IMR-90 (cell line): Measurements from ENCODE around the gene MAGEC3. TPM values are rescaled to one million over a fixed set of nuclear protein-coding genes. Genes with fewer than 3 reads are reported as not detected.

Experiments used
- ATAC-seq: fragments of 200-7000 bp; cut with Tn5 transposase; 2 replicates; pipeline ENCODE4 v1.9.1; 2020; ENCODE audit warnings: low read depth, mild to moderate bottlenecking, moderate library complexity
- Bru-seq: library from RNA; stranded (reverse); fragments of 400-500 nt; gene quantifications from one replicate; lab custom pipeline; 2021; lab: Mats Ljungman, UMichigan
- BruChase-seq, 2 experiments: library from RNA; stranded (reverse); fragments of 400-500 nt; gene quantifications; one replicate each; lab custom pipeline; 2021; lab: Mats Ljungman, UMichigan
- BruUV-seq: library from RNA; stranded (reverse); fragments of 400-500 nt; replicated peaks from 2 replicates; lab custom pipeline; 2021; lab: Mats Ljungman, UMichigan
- CTCF ChIA-PET: fragments of 300-600 bp; formaldehyde crosslinking; extraction: SDS; loops from one replicate; lab custom pipeline; 2021; ENCODE audit warnings: antibody characterized with exemption; lab: Yijun Ruan, JAX
- POLR2A ChIA-PET: fragments of 300-600 bp; sonication (Branson Sonifier 250); formaldehyde crosslinking; loops from one replicate; lab custom pipeline; 2022; ENCODE audit warnings: antibody characterized with exemption; ENCODE audit not compliant: unreplicated experiment; lab: Charles Lee
- DNase-seq: peaks from one replicate; pipeline ENCODE4 v3.0.0; 2013
- H2AFZ ChIP-seq: replicated peaks from 2 replicates; pipeline ENCODE3; 2013; ENCODE audit warnings: low read length, mild to moderate bottlenecking; ENCODE audit not compliant: poor library complexity
- H2AK5ac ChIP-seq: 2 replicates; pipeline ENCODE4 v1.6.1; 2013; ENCODE audit warnings: low read depth, low read length, inconsistent platforms
- H2AK9ac ChIP-seq: replicated peaks from 2 replicates; pipeline ENCODE3; 2013; ENCODE audit warnings: mild to moderate bottlenecking, low read depth, low read length, moderate library complexity; ENCODE audit not compliant: poor library complexity
- H2BK120ac ChIP-seq: 2 replicates; pipeline ENCODE4 v1.6.1; 2013; ENCODE audit warnings: low read depth, low read length, inconsistent platforms
- H2BK15ac ChIP-seq: 3 replicates; pipeline ENCODE4 v1.6.1; 2013; ENCODE audit warnings: low read depth, low read length, inconsistent platforms
- H2BK20ac ChIP-seq: 2 replicates; pipeline ENCODE4 v1.6.1; 2013; ENCODE audit warnings: low read depth, mild to moderate bottlenecking, inconsistent platforms, low read length, moderate library complexity
- H2BK5ac ChIP-seq: 2 replicates; pipeline ENCODE4 v1.6.1; 2013; ENCODE audit warnings: mild to moderate bottlenecking, low read depth, low read length, inconsistent platforms; ENCODE audit not compliant: poor library complexity, severe bottlenecking
- H3K14ac ChIP-seq: replicated peaks from 2 replicates; pipeline ENCODE4 v1.6.1; 2013; ENCODE audit warnings: low read depth, low read length, inconsistent platforms
- H3K18ac ChIP-seq: 2 replicates; pipeline ENCODE4 v1.6.1; 2013; ENCODE audit warnings: low read depth, low read length, control low read depth
- H3K23ac ChIP-seq: 2 replicates; pipeline ENCODE4 v1.6.1; 2013; ENCODE audit warnings: low read depth, low read length, inconsistent platforms
- H3K27ac ChIP-seq: 2 replicates; pipeline ENCODE4 v1.5.1; 2013; ENCODE audit warnings: mild to moderate bottlenecking, control low read depth, low read length; ENCODE audit not compliant: insufficient read depth
- H3K27me3 ChIP-seq: 2 replicates; pipeline ENCODE4 v1.6.1; 2013; ENCODE audit warnings: low read length; ENCODE audit not compliant: control insufficient read depth, insufficient read depth
- H3K36me3 ChIP-seq: 2 replicates; pipeline ENCODE4 v1.6.1; 2013; ENCODE audit warnings: low read length, mixed read lengths; ENCODE audit not compliant: control insufficient read depth, insufficient read depth
- H3K4ac ChIP-seq: 2 replicates; pipeline ENCODE4 v1.6.1; 2013; ENCODE audit warnings: low read depth, low read length, inconsistent platforms
- H3K4me1 ChIP-seq: 2 replicates; pipeline ENCODE4 v1.6.1; 2013; ENCODE audit warnings: low read length, mixed read lengths; ENCODE audit not compliant: control insufficient read depth, insufficient read depth
- H3K4me2 ChIP-seq: 2 replicates; pipeline ENCODE4 v1.6.1; 2013; ENCODE audit warnings: low read depth, mild to moderate bottlenecking, control low read depth, low read length, moderate library complexity
- H3K4me3 ChIP-seq: 2 replicates; pipeline ENCODE4 v1.5.1; 2013; ENCODE audit warnings: low read depth, mild to moderate bottlenecking, control low read depth, low read length, moderate library complexity; ENCODE audit not compliant: insufficient read depth
- H3K56ac ChIP-seq: 2 replicates; pipeline ENCODE4 v1.6.1; 2013; ENCODE audit warnings: low read length, inconsistent platforms; ENCODE audit not compliant: insufficient read depth; ENCODE audit errors: extremely low read depth
- H3K79me1 ChIP-seq, 2 experiments: 2 replicates each; pipeline ENCODE4 v1.6.1; 2013; ENCODE audit warnings: low read length in 2 of 2, inconsistent platforms in 1 of 2, low read depth in 1 of 2
- H3K9ac ChIP-seq: 2 replicates; pipeline ENCODE4 v1.6.1; 2013; ENCODE audit warnings: low read depth, low read length, control low read depth
- H3K9me1 ChIP-seq: 2 replicates; pipeline ENCODE4 v1.6.1; 2013; ENCODE audit warnings: low read length, inconsistent platforms; ENCODE audit not compliant: insufficient read depth
- H3K9me3 ChIP-seq: 2 replicates; pipeline ENCODE4 v1.6.1; 2013; ENCODE audit warnings: low read length; ENCODE audit not compliant: control insufficient read depth, insufficient read depth
- H4K20me1 ChIP-seq: 2 replicates; pipeline ENCODE4 v1.6.1; 2013; ENCODE audit warnings: low read length, inconsistent platforms; ENCODE audit not compliant: insufficient read depth
- H4K5ac ChIP-seq: 2 replicates; pipeline ENCODE4 v1.6.1; 2013; ENCODE audit warnings: mild to moderate bottlenecking, low read depth, low read length, control low read depth
- H4K8ac ChIP-seq, 2 experiments: 2 replicates each; pipeline ENCODE4 v1.6.1; 2013; ENCODE audit warnings: low read depth in 2 of 2, low read length in 2 of 2, control low read depth in 1 of 2, inconsistent platforms in 1 of 2
- H4K91ac ChIP-seq: 2 replicates; pipeline ENCODE4 v1.6.1; 2013; ENCODE audit warnings: low read depth, low read length, inconsistent platforms; ENCODE audit not compliant: insufficient read depth
- CEBPB ChIP-seq: IDR thresholded peaks from 2 replicates; pipeline ENCODE4 v1.6.1; 2012; ENCODE audit warnings: low read depth, low read length, improper control_type of control experiment
- CHD1 ChIP-seq: IDR thresholded peaks from 2 replicates; pipeline ENCODE4 v1.6.1; 2012; ENCODE audit warnings: low read depth, low read length, improper control_type of control experiment
- FOS ChIP-seq: fragments of 150-350 bp; IDR thresholded peaks from 2 replicates; pipeline ENCODE4 v1.6.1; 2016; ENCODE audit warnings: low read depth, low read length
- MAFK ChIP-seq: IDR thresholded peaks from 2 replicates; pipeline ENCODE4 v1.6.1; 2012; ENCODE audit warnings: low read depth, low read length, improper control_type of control experiment
- NFE2L2 ChIP-seq: fragments of 150-350 bp; IDR thresholded peaks from 2 replicates; pipeline ENCODE4 v1.6.1; 2016; ENCODE audit warnings: low read depth, mild to moderate bottlenecking, low read length
- RFX5 ChIP-seq: IDR thresholded peaks from 2 replicates; pipeline ENCODE4 v1.8.0; 2012; ENCODE audit warnings: low read depth, mild to moderate bottlenecking, low read length, moderate library complexity
- SMC3 ChIP-seq: fragments of 150-350 bp; IDR thresholded peaks from 2 replicates; pipeline ENCODE4 v1.6.1; 2016; ENCODE audit warnings: low read depth, mild to moderate bottlenecking, antibody characterized with exemption, low read length, moderate library complexity
- WGBS, 2 experiments: methylation state at CpG; one replicate each; pipeline versions ENCODE4 v1.1.5 to v1.1.7; 2013; ENCODE audit warnings: missing lambda C conversion rate in 2 of 2; ENCODE audit not compliant: insufficient read length in 1 of 2; ENCODE audit errors: extremely low coverage in 2 of 2; 5-methylcytosine and 5-hydroxymethylcytosine counted together
- dilution Hi-C: fragments of 300-500 bp; cut with HindIII; formaldehyde crosslinking; loops from one replicate; pipeline ENCODE4 v1.14.3; 2018; ENCODE audit warnings: low sequenced_read_pairs; ENCODE audit not compliant: unreplicated experiment
- in situ Hi-C: fragments of 300-500 bp; cut with MboI; formaldehyde crosslinking; loops from 3 replicates; pipeline ENCODE4 v1.14.3; 2019; ENCODE audit warnings: low sequenced_read_pairs, inconsistent platforms, mixed read lengths
- intact Hi-C: fragments of 100-400 bp; cut with micrococcal nuclease; formaldehyde crosslinking; loops from 2 replicates; pipeline ENCODE4 v1.10.0; 2022
- long read RNA-seq: library from polyadenylated mRNA; unstranded; transcript quantifications from one replicate; pipeline ENCODE4 v2.0.0, GENCODE V29; 2021; ENCODE audit not compliant: unreplicated experiment
- polyA plus RNA-seq, 3 experiments: library from polyadenylated mRNA; depleted of rRNA; stranded (reverse); fragments of >200 nt; gene quantifications; 2 replicates each; pipeline ENCODE4 v1.2.3, GENCODE V29; 2012; ENCODE audit warnings: low replicate concordance in 1 of 3
- total RNA-seq: library from RNA; depleted of rRNA; stranded (reverse); fragments of >200 nt; gene quantifications from 2 replicates; pipeline ENCODE4 v1.2.3, GENCODE V29; 2012; rRNA removed
- TF ChIP-seq, protein P1 (sequence below): fragments of 150-350 bp; IDR thresholded peaks from 2 replicates; pipeline ENCODE4 v1.6.1; 2017; ENCODE audit warnings: mild to moderate bottlenecking, antibody characterized with exemption, low read length, low read depth
- TF ChIP-seq, protein P2 (sequence below): fragments of 150-350 bp; IDR thresholded peaks from 2 replicates; pipeline ENCODE4 v1.6.1; 2016; ENCODE audit warnings: low read depth, mild to moderate bottlenecking, low read length, moderate library complexity, borderline replicate concordance

Gene MAGEC3, protein sequence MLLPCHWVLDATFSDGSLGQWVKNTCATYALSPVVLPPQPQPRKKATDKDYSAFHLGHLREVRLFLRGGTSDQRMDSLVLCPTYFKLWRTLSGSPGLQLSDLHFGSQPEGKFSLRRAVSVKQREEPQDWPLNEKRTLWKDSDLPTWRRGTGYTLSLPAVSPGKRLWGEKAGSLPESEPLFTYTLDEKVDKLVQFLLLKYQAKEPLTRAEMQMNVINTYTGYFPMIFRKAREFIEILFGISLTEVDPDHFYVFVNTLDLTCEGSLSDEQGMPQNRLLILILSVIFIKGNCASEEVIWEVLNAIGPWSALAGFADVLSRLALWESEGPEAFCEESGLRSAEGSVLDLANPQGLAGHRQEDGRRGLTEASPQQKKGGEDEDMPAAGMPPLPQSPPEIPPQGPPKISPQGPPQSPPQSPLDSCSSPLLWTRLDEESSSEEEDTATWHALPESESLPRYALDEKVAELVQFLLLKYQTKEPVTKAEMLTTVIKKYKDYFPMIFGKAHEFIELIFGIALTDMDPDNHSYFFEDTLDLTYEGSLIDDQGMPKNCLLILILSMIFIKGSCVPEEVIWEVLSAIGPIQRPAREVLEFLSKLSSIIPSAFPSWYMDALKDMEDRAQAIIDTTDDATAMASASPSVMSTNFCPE
- total RNA-seq (not detected in 2 replicates), polyA plus RNA-seq (2012; rRNA removed) (not detected in 2 replicates), Bru-seq, nascent RNA (percentile 16 among the genes with signal in this experiment), BruChase-seq, experiment 1, labeled RNA remaining after a 6-hour chase (percentile 23 among the genes with signal in this experiment), BruChase-seq, experiment 2, labeled RNA remaining after a 2-hour chase (percentile 26 among the genes with signal in this experiment)
- polyA plus RNA-seq (2012; cell fraction: cytosol; rRNA removed), result not detected in 2 replicates
- 0.05 and 0.54 TPM in 2 replicates for polyA plus RNA-seq (2012; cell fraction: nucleus; rRNA removed; ENCODE audit: low replicate concordance)
- long read RNA-seq, result 0 reads

- Histone ChIP-seq H4K20me1 (no peaks in the 10 kb centered on the region), H3K56ac (no peak within 1 kb of the TSS), H4K8ac (no peak within 1 kb of the TSS), H3K18ac (no peak within 1 kb of the TSS), H3K9me3 (0 out of 2 replicates have a peak, but pooled peaks cover 8% of the 10 kb centered on the region), H2BK120ac (no peak within 1 kb of the TSS), H3K9ac (no peak within 1 kb of the TSS), H2BK15ac (no peak within 1 kb of the TSS), H3K79me1 (no peaks in the 10 kb centered on the region), H3K23ac (no peak within 1 kb of the TSS), H3K36me3 (no peaks in the 10 kb centered on the region), H2AK9ac (no peak within 1 kb of the TSS), H3K27me3 (no peaks in the 10 kb centered on the region), H2AFZ (no peak within 1 kb of the TSS), H2BK20ac (no peak within 1 kb of the TSS), H2AK5ac (no peak within 1 kb of the TSS), H4K5ac (no peak within 1 kb of the TSS), H3K4me3 (no peak within 1 kb of the TSS), H3K14ac (no peak within 1 kb of the TSS), H3K9me1 (no peaks in the 10 kb centered on the region), H3K27ac (no peak within 1 kb of the TSS), H3K4me1 (no peaks in the 10 kb centered on the region), H3K4me2 (no peak within 1 kb of the TSS), H4K91ac (no peak within 1 kb of the TSS), H3K4ac (no peak within 1 kb of the TSS), H2BK5ac (no peak within 1 kb of the TSS)
- no peak for DNase-seq
- no TSS peak for BruUV-seq
- intact Hi-C loops (no loop called here), in situ Hi-C loops (no loop called here), dilution Hi-C loops (no loop called here)
- WGBS, 2 experiments, result no CpG with 5 or more reads among the region's 2 CpGs
- CTCF ChIA-PET, result no interaction called here
- TF ChIP-seq NFE2L2 (no peak), SMC3 (no peak), FOS (no peak), CEBPB (no peak), RFX5 (no peak), MAFK (no peak), CHD1 (no peak)
- TF ChIP-seq, protein P1, sequence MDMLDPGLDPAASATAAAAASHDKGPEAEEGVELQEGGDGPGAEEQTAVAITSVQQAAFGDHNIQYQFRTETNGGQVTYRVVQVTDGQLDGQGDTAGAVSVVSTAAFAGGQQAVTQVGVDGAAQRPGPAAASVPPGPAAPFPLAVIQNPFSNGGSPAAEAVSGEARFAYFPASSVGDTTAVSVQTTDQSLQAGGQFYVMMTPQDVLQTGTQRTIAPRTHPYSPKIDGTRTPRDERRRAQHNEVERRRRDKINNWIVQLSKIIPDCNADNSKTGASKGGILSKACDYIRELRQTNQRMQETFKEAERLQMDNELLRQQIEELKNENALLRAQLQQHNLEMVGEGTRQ, result no peak
- TF ChIP-seq, protein P2, sequence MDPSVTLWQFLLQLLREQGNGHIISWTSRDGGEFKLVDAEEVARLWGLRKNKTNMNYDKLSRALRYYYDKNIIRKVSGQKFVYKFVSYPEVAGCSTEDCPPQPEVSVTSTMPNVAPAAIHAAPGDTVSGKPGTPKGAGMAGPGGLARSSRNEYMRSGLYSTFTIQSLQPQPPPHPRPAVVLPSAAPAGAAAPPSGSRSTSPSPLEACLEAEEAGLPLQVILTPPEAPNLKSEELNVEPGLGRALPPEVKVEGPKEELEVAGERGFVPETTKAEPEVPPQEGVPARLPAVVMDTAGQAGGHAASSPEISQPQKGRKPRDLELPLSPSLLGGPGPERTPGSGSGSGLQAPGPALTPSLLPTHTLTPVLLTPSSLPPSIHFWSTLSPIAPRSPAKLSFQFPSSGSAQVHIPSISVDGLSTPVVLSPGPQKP, result no peak
- no peak for ATAC-seq
- POLR2A ChIA-PET, result no interaction called here
Measured at GRCh38 chrX:141838016-141838415, at the start of gene MAGEC3. Gene MAGEC3 (plus strand): TSS chrX:141838316. CDS start chrX:141838316, 0 bp downstream.
